Mesenteric fat pad (tissue), 1 donor: ENCODE results near the gene NLGN4Y. TPM values are rescaled to one million over a fixed set of nuclear protein-coding genes. Genes with fewer than 3 reads are reported as not detected.

Experiments used
- DNase-seq: peaks from one replicate; pipeline ENCODE4 v3.0.0-alpha.2; 2020; ENCODE audit warnings: low spot score
- long read RNA-seq: library from polyadenylated mRNA; unstranded; transcript quantifications from one replicate; pipeline ENCODE4 v2.0.0, GENCODE V29; 2020
- total RNA-seq: library from RNA; stranded (reverse); fragmentation: NEBNext Ultra II Directional; extraction: Animal tissue kit (Norgen Biotek cat#: 25700); gene quantifications from one replicate; pipeline ENCODE4 v1.2.1, GENCODE V29; 2021
- donor health status: DM: yes; HTN: yes; CAD: no.

Gene NLGN4Y
- total RNA-seq = not detected
- long read RNA-seq = 0 reads

- DNase-seq = no peak
These were observed at the start of gene NLGN4Y for GRCh38 chrY:14524272-14525231. NLGN4Y (plus strand) TSS chrY:14524529; CDS start chrY:14622120, 97,591 bp downstream.

- no peak for DNase-seq
These were observed 38.4 kb upstream of the NLGN4Y start for GRCh38 chrY:14485935-14486334.

- DNase-seq = no peak
These were observed 34.1 kb upstream of the NLGN4Y start for GRCh38 chrY:14490226-14490625.

GRCh38 chrY:14498071-14498470 lies 26.3 kb upstream of the NLGN4Y start:
- DNase-seq = no peak

GRCh38 chrY:14504592-14504991 lies 19.7 kb upstream of the NLGN4Y start:
- no peak for DNase-seq

GRCh38 chrY:14522379-14522950 lies 1.9 kb upstream of the NLGN4Y start:
- no peak for DNase-seq

- DNase-seq = no peak
These were observed 648 bp upstream of the NLGN4Y start for GRCh38 chrY:14523491-14524271.

GRCh38 chrY:14525315-14525714 lies 986 bp downstream of the NLGN4Y start:
- no peak for DNase-seq

- DNase-seq = no peak
These were observed 4.0 kb downstream of the NLGN4Y start for GRCh38 chrY:14528361-14528760.

- DNase-seq = no peak
These were observed 12.4 kb downstream of the NLGN4Y start for GRCh38 chrY:14536703-14537102.

- no peak for DNase-seq
These were observed 19.2 kb downstream of the NLGN4Y start for GRCh38 chrY:14543506-14543905.

GRCh38 chrY:14581294-14581693 lies 57.0 kb downstream of the NLGN4Y start:
- no peak for DNase-seq

- DNase-seq = no peak
These were observed 62.4 kb downstream of the NLGN4Y start for GRCh38 chrY:14586725-14587124.

GRCh38 chrY:14601372-14601771 lies 77.0 kb downstream of the NLGN4Y start:
- DNase-seq = no peak

- DNase-seq = no peak
These were observed 93.3 kb downstream of the NLGN4Y start for GRCh38 chrY:14617625-14618024.

GRCh38 chrY:14618513-14618912 lies 94.2 kb downstream of the NLGN4Y start:
- DNase-seq = no peak

GRCh38 chrY:14628208-14628607 lies 103.9 kb downstream of the NLGN4Y start:
- DNase-seq = no peak

GRCh38 chrY:14631676-14632075 lies 107.3 kb downstream of the NLGN4Y start:
- DNase-seq = no peak

GRCh38 chrY:14633718-14634117 lies 109.4 kb downstream of the NLGN4Y start:
- no peak for DNase-seq

GRCh38 chrY:14634954-14635353 lies 110.6 kb downstream of the NLGN4Y start:
- DNase-seq = no peak

- DNase-seq = no peak
These were observed 113.2 kb downstream of the NLGN4Y start for GRCh38 chrY:14637551-14637950.

GRCh38 chrY:14641853-14642252 lies 117.5 kb downstream of the NLGN4Y start:
- DNase-seq = no peak
